HEK293 (cell line): ENCODE results near the gene TP53I3.

ENCODE experiments used
- CTCF ChIA-PET: fragments of 350-600 bp; formaldehyde crosslinking; extraction: SDS; loops from one replicate; lab custom pipeline; 2021; ENCODE audit warnings: antibody characterized with exemption; lab: Yijun Ruan, JAX
- POLR2A ChIA-PET: fragments of 300-600 bp; formaldehyde crosslinking; extraction: SDS; loops from one replicate; lab custom pipeline; 2020; ENCODE audit warnings: antibody characterized with exemption, inconsistent platforms; lab: Yijun Ruan, JAX
- H3K27ac ChIP-seq: fragments of 200-500 bp; sonication (Bioruptor generic); 2 replicates; pipeline ENCODE4 v1.5.1; 2014; ENCODE audit warnings: low read depth, low read length, control low read depth, inconsistent platforms; ENCODE audit errors: extremely low read depth
- H3K36me3 ChIP-seq, 2 experiments: fragments of 200-500 bp in 1 of 2; sonication (Bioruptor generic) in 1 of 2; 1 replicate in 1 of 2; 2 replicates in 1 of 2; pipeline ENCODE4 v1.5.1; 2014 to 2017; ENCODE audit warnings: inconsistent platforms in 2 of 2, low read length in 2 of 2; ENCODE audit not compliant: control insufficient read depth in 2 of 2, insufficient read depth in 1 of 2
- H3K4me1 ChIP-seq: fragments of 200-500 bp; sonication (Bioruptor generic); 2 replicates; pipeline ENCODE4 v1.5.1; 2014; ENCODE audit warnings: mild to moderate bottlenecking, low read length, inconsistent platforms; ENCODE audit not compliant: control insufficient read depth, insufficient read depth
- H3K4me3 ChIP-seq: 2 replicates; pipeline ENCODE4 v1.5.1; 2011; ENCODE audit warnings: low read depth, mild to moderate bottlenecking, control low read depth, low read length, moderate library complexity
- H3K9me3 ChIP-seq: fragments of 200-500 bp; sonication (Bioruptor generic); 2 replicates; pipeline ENCODE4 v1.5.1; 2014; ENCODE audit warnings: low read depth, low read length, inconsistent platforms; ENCODE audit not compliant: control insufficient read depth, insufficient read depth
- ELK4 ChIP-seq: IDR thresholded peaks from 2 replicates; pipeline ENCODE4 v1.6.1; 2011; ENCODE audit warnings: mild to moderate bottlenecking, low read depth, low read length, borderline replicate concordance
- KLF9 ChIP-seq: fragments of 450-650 bp; formaldehyde crosslinking; IDR thresholded peaks from 2 replicates; pipeline ENCODE4 v1.5.1; 2016; ENCODE audit warnings: missing biosample characterization, missing genetic modification characterization, low read depth
- MZF1 ChIP-seq: fragments of 450-650 bp; formaldehyde crosslinking; IDR thresholded peaks from 2 replicates; pipeline ENCODE4 v1.5.1; 2017; ENCODE audit warnings: missing biosample characterization, missing genetic modification characterization, borderline replicate concordance
- PBX3 ChIP-seq: sonication (generic); formaldehyde crosslinking; IDR thresholded peaks from 2 replicates; pipeline ENCODE4 v1.8.1; 2022; ENCODE audit warnings: mild to moderate bottlenecking, moderate library complexity, missing genetic modification reagents
- TRIM28 ChIP-seq: IDR thresholded peaks from 2 replicates; pipeline ENCODE4 v1.6.1; 2011; ENCODE audit warnings: low read length, control low read depth, borderline replicate concordance
- ZBTB1 ChIP-seq: fragments of 450-650 bp; formaldehyde crosslinking; IDR thresholded peaks from 2 replicates; pipeline ENCODE4 v1.5.1; 2016; ENCODE audit warnings: missing biosample characterization, missing genetic modification characterization
- ZBTB7A ChIP-seq: fragments of 450-650 bp; formaldehyde crosslinking; IDR thresholded peaks from 2 replicates; pipeline ENCODE4 v1.5.1; 2016; ENCODE audit warnings: low read depth, missing biosample characterization, missing genetic modification characterization
- ZIC2 ChIP-seq: fragments of 450-650 bp; formaldehyde crosslinking; IDR thresholded peaks from 2 replicates; pipeline ENCODE4 v1.5.1; 2016; ENCODE audit warnings: missing biosample characterization, missing genetic modification characterization
- ZNF223 ChIP-seq: fragments of 450-650 bp; formaldehyde crosslinking; IDR thresholded peaks from 2 replicates; pipeline ENCODE4 v1.5.1; 2016; ENCODE audit warnings: missing biosample characterization, missing genetic modification characterization
- ZNF292 ChIP-seq: fragments of 450-650 bp; formaldehyde crosslinking; IDR thresholded peaks from 2 replicates; pipeline ENCODE4 v1.5.1; 2016; ENCODE audit warnings: low read depth, missing biosample characterization, missing genetic modification characterization, borderline replicate concordance
- ZNF433 ChIP-seq: fragments of 450-650 bp; formaldehyde crosslinking; IDR thresholded peaks from 2 replicates; pipeline ENCODE4 v1.5.1; 2016; ENCODE audit warnings: missing biosample characterization, missing genetic modification characterization, low read depth
- ZNF513 ChIP-seq: fragments of 450-650 bp; IDR thresholded peaks from 2 replicates; pipeline ENCODE4 v1.5.1; 2018; ENCODE audit warnings: missing biosample characterization, missing genetic modification characterization
- ZNF639 ChIP-seq: fragments of 450-650 bp; formaldehyde crosslinking; IDR thresholded peaks from 2 replicates; pipeline ENCODE4 v1.5.1; 2016; ENCODE audit warnings: missing biosample characterization, missing genetic modification characterization
- ZNF660 ChIP-seq: fragments of 450-650 bp; IDR thresholded peaks from 2 replicates; pipeline ENCODE4 v1.5.1; 2018; ENCODE audit warnings: missing biosample characterization, mild to moderate bottlenecking, missing genetic modification characterization
- ZNF776 ChIP-seq: fragments of 450-650 bp; formaldehyde crosslinking; IDR thresholded peaks from 2 replicates; pipeline ENCODE4 v1.5.0; 2017; ENCODE audit warnings: missing biosample characterization, missing genetic modification characterization, borderline replicate concordance
- TF ChIP-seq, protein P1 (sequence below): fragments of 450-650 bp; formaldehyde crosslinking; IDR thresholded peaks from 2 replicates; pipeline ENCODE4 v1.5.1; 2016; ENCODE audit warnings: missing biosample characterization, missing genetic modification characterization

TP53I3 gene

DNA sequence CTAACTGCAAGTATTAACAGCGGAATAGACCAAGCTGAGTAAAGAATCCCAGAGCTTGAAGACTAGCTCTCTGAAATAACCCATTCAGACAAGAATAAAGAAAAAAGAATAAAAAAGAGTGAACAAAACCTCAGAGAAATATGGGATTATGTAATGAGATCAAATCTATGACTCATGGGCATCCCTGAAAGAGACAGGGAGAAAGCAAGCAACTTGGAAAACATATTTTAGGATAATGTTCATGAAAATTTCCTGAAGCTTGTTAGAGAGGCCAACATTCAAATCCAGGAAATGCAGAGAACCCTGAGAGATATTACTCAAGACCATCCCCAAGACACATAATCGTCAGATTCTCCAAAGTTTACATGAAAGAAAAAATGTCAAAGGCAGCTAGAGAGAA is 21.2 kb upstream of the TP53I3 start (continued):
- TF ChIP-seq, protein P1, sequence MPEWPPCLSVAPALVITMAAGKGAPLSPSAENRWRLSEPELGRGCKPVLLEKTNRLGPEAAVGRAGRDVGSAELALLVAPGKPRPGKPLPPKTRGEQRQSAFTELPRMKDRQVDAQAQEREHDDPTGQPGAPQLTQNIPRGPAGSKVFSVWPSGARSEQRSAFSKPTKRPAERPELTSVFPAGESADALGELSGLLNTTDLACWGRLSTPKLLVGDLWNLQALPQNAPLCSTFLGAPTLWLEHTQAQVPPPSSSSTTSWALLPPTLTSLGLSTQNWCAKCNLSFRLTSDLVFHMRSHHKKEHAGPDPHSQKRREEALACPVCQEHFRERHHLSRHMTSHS (tag by site-specific recombination), result no peak
- TF ChIP-seq PBX3 (CRISPR knock-in tag), result no peak
- no peak for TF ChIP-seq ZNF223
- TF ChIP-seq ZNF292 (tag by site-specific recombination), result no peak

GRCh38 chr2:24104906-24105305 is 20.3 kb upstream of the TP53I3 start:
- no peaks in the 10 kb centered on the region for H3K4me1 ChIP-seq
- H3K9me3 ChIP-seq, result no peaks in the 10 kb centered on the region
- H3K36me3 ChIP-seq, result no peaks in the 10 kb centered on the region
- H3K27ac ChIP-seq, result no peak overlapping the region
- no peak for TF ChIP-seq ZNF513 (tag by site-specific recombination)
- ChIA-PET POLR2A (no interaction called here), CTCF (interaction anchor here (1.0 kb wide), 1 partner anchor 22 kb away, joined by 3 read pairs; no protein-coding TSS in a partner anchor)
- H3K4me3 ChIP-seq, result no peak overlapping the region

DNA sequence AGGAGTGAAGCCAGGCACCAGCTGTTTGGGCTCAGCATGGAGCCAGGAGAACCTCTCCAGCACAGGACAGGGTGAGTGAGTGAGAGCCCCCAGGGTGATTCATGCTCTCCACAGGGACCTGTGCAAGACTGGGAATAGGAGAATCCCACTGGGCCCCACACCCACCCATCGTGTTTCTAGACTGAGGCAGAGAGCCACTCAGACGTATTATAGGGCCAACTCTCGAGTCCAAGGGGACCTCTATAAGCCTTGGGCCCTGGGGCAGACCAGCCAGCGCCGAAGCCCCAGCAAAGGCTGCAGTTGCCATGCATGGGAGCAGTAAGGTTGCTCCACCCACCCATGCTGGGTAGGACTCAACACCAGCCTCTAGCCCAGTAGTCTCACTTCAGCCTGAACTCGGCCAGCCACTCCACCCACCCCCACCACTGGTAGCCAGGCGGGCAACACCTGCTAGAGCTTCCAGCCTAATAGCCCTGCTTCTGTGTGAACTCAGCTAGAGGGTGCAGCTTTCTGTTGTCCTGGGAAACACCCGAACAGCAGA is 19.5 kb upstream of the TP53I3 start:
- TF ChIP-seq ZNF776 (tag by site-specific recombination) (no peak), ELK4 (no peak), ZIC2 (tag by site-specific recombination) (peak; percentile 29; the same call in 1 of the 2 replicates), ZNF660 (tag by site-specific recombination) (no peak)
- H3K27ac ChIP-seq, result no peak overlapping the region
- no peaks in the 10 kb centered on the region for H3K9me3 ChIP-seq
- no peak overlapping the region for H3K4me3 ChIP-seq
- ChIA-PET POLR2A (no interaction called here), CTCF (interaction anchor here (1.2 kb wide), 1 partner anchor 19 kb away, joined by 3 read pairs; the partner anchor contains the start of gene TP53I3)
- H3K36me3 ChIP-seq, result no peaks in the 10 kb centered on the region
- H3K4me1 ChIP-seq, result no peaks in the 10 kb centered on the region

DNA sequence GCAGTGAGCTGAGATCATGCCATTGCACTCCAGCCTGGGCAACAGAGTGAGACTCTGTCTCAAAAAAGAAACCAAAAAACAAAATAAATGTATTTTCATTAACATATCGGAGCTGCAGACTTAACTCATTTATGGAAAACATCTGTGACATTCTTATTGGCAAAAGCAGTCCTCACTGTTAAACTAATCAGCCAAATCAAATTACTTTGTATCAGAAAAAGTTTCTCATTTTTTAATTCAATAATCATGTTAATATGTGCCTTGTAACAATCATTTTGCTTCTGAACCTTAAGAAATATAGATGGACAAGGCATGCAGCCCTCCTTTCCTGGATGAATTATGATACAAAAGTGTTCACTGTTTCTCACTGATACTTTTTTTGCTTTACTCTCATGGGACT is 18.0 kb upstream of the TP53I3 start:
- ChIA-PET POLR2A (no interaction called here), CTCF (no interaction called here)
- Histone ChIP-seq H3K27ac (no peak overlapping the region), H3K9me3 (no peaks in the 10 kb centered on the region), H3K36me3 (no peaks in the 10 kb centered on the region), H3K4me1 (no peaks in the 10 kb centered on the region), H3K4me3 (no peak overlapping the region)
- TF ChIP-seq ZNF639 (no peak), KLF9 (no peak), ZBTB7A (no peak), TRIM28 (no peak), ZNF433 (tag by site-specific recombination) (no peak), ZNF660 (tag by site-specific recombination) (no peak), ZBTB1 (tag by site-specific recombination) (no peak), MZF1 (tag by site-specific recombination) (no peak)
